Right forelimb (tissue), 1 donor: ENCODE measurements around the gene AQP6.
A peak's percentile ranks its signal among the peaks of the same experiment; 100 is the strongest.

Experiments used
- DNase-seq: peaks from one replicate; pipeline ENCODE4 v3.0.0-alpha.2; 2018

The AQP6 gene

GRCh38 chr12:50006280-50006679 lies 33.5 kb downstream of the AQP6 start:
- DNase-seq: no peak

GRCh38 chr12:50006754-50007442 lies 34.2 kb downstream of the AQP6 start:
- no peak for DNase-seq

GRCh38 chr12:50013361-50014147 lies 40.8 kb downstream of the AQP6 start:
- DNase-seq: no peak

GRCh38 chr12:50014342-50014741 lies 41.6 kb downstream of the AQP6 start:
- DNase-seq: no peak

- no peak for DNase-seq
Measured at GRCh38 chr12:50016501-50017475, 44.0 kb downstream of the AQP6 start.

- DNase-seq: no peak
Measured at GRCh38 chr12:50017641-50018040, 44.9 kb downstream of the AQP6 start.

GRCh38 chr12:50018154-50018553 lies 45.4 kb downstream of the AQP6 start:
- DNase-seq: no peak

- DNase-seq: no peak
Measured at GRCh38 chr12:50018968-50019367, 46.2 kb downstream of the AQP6 start.

- no peak for DNase-seq
Measured at GRCh38 chr12:50019524-50019923, 46.8 kb downstream of the AQP6 start.

- no peak for DNase-seq
Measured at GRCh38 chr12:50021031-50021430, 48.3 kb downstream of the AQP6 start.

- no peak for DNase-seq
Measured at GRCh38 chr12:50022903-50023302, 50.2 kb downstream of the AQP6 start.

GRCh38 chr12:50024227-50024626 lies 51.5 kb downstream of the AQP6 start:
- no peak for DNase-seq

- DNase-seq: no peak
Measured at GRCh38 chr12:50024805-50025186, 52.0 kb downstream of the AQP6 start.

GRCh38 chr12:50025187-50026059 lies 52.7 kb downstream of the AQP6 start, which contains the start of gene RACGAP1:
Gene RACGAP1 (minus strand): TSS chr12:50025494. CDS start chr12:50016715, 8,779 bp downstream.
- DNase-seq: peak; percentile 95

GRCh38 chr12:50026691-50027090 lies 53.9 kb downstream of the AQP6 start:
- no peak for DNase-seq
